WTC11 (cell line): ENCODE measurements around the gene PPP4R2. TPM values are rescaled to one million over a fixed set of nuclear protein-coding genes. Genes with fewer than 3 reads are reported as not detected.
"Not testable (repeated sequence)": the region's sequence is repeated elsewhere in the genome, so short reads cannot be mapped to it uniquely, and the experiment has no call there.

Source experiments
- ATAC-seq: fragments of 200-7000 bp; cut with Tn5 transposase; 2 replicates; pipeline ENCODE4 v1.10.0; 2021; ENCODE audit warnings: mild to moderate bottlenecking, moderate library complexity
- CTCF ChIA-PET: fragments of 300-600 bp; sonication (Branson Sonifier 250); formaldehyde crosslinking; loops from one replicate; lab custom pipeline; 2021; ENCODE audit warnings: antibody characterized with exemption; lab: Charles Lee
- POLR2A ChIA-PET: fragments of 350-600 bp; sonication (Branson Sonifier 250); formaldehyde crosslinking; loops from one replicate; lab custom pipeline; 2021; ENCODE audit warnings: antibody characterized with exemption; lab: Charles Lee
- DNase-seq: peaks from one replicate; pipeline ENCODE4 v3.0.0; 2021; ENCODE audit warnings: low spot score
- H3K27ac Mint-ChIP-seq: 2 replicates; pipeline ENCODE4 v1.8.0; 2021; ENCODE audit warnings: mixed read lengths
- H3K27me3 Mint-ChIP-seq: 2 replicates; pipeline ENCODE4 v1.8.0; 2021; ENCODE audit warnings: low read depth, mild to moderate bottlenecking, moderate library complexity, mixed read lengths
- H3K36me3 Mint-ChIP-seq: 2 replicates; pipeline ENCODE4 v1.8.0; 2021; ENCODE audit warnings: mixed read lengths
- H3K4me1 Mint-ChIP-seq: 2 replicates; pipeline ENCODE4 v1.8.0; 2022; ENCODE audit warnings: mixed read lengths
- H3K4me3 Mint-ChIP-seq: 2 replicates; pipeline ENCODE4 v1.8.0; 2021; ENCODE audit warnings: mild to moderate bottlenecking, moderate library complexity, mixed read lengths
- H3K9me3 Mint-ChIP-seq: 2 replicates; pipeline ENCODE4 v1.8.0; 2021; ENCODE audit warnings: mixed read lengths
- ATF1 ChIP-seq: sonication (generic); formaldehyde crosslinking; IDR thresholded peaks from 2 replicates; pipeline ENCODE4 v1.8.1; 2023; ENCODE audit warnings: mild to moderate bottlenecking, moderate library complexity, missing genetic modification reagents
- ETV6 ChIP-seq: sonication (generic); formaldehyde crosslinking; IDR thresholded peaks from 2 replicates; pipeline ENCODE4 v1.8.1; 2022; ENCODE audit warnings: mild to moderate bottlenecking, missing genetic modification reagents
- FOXP1 ChIP-seq: sonication (generic); formaldehyde crosslinking; IDR thresholded peaks from 2 replicates; pipeline ENCODE4 v1.8.0; 2022; ENCODE audit warnings: missing genetic modification reagents, mild to moderate bottlenecking, moderate library complexity, borderline replicate concordance
- GABPB1 ChIP-seq: sonication (generic); formaldehyde crosslinking; IDR thresholded peaks from 2 replicates; pipeline ENCODE4 v1.8.1; 2023; ENCODE audit warnings: mild to moderate bottlenecking, missing genetic modification reagents
- GRHL2 ChIP-seq: fragments of 250-450 bp; sonication (Bioruptor Pico); IDR thresholded peaks from 2 replicates; pipeline ENCODE4 v1.8.0; 2022; ENCODE audit warnings: mild to moderate bottlenecking, moderate library complexity; ENCODE audit not compliant: insufficient replicate concordance, severe bottlenecking
- NR3C1 ChIP-seq: sonication (generic); formaldehyde crosslinking; conservative IDR thresholded peaks from 2 replicates; pipeline ENCODE4 v1.8.1; 2023; ENCODE audit warnings: low read depth, mild to moderate bottlenecking, missing genetic modification reagents
- SMAD3 ChIP-seq: sonication (generic); formaldehyde crosslinking; IDR thresholded peaks from 2 replicates; pipeline ENCODE4 v1.8.0; 2022; ENCODE audit warnings: missing genetic modification reagents, mild to moderate bottlenecking, borderline replicate concordance
- SMAD4 ChIP-seq: sonication (generic); formaldehyde crosslinking; IDR thresholded peaks from 2 replicates; pipeline ENCODE4 v1.8.0; 2022; ENCODE audit warnings: mild to moderate bottlenecking, missing genetic modification reagents
- TCF7 ChIP-seq: sonication (generic); formaldehyde crosslinking; IDR thresholded peaks from 2 replicates; pipeline ENCODE4 v1.8.0; 2022; ENCODE audit warnings: mild to moderate bottlenecking, low read depth, missing genetic modification reagents, moderate library complexity
- ZNF121 ChIP-seq: sonication (generic); formaldehyde crosslinking; IDR thresholded peaks from 2 replicates; pipeline ENCODE4 v1.8.0; 2023; ENCODE audit warnings: missing genetic modification reagents
- ZNF232 ChIP-seq: sonication (generic); formaldehyde crosslinking; IDR thresholded peaks from 2 replicates; pipeline ENCODE4 v1.8.0; 2022; ENCODE audit warnings: mild to moderate bottlenecking, missing genetic modification reagents
- ZNF423 ChIP-seq: fragments of 250-450 bp; sonication (Bioruptor Pico); IDR thresholded peaks from 2 replicates; pipeline ENCODE4 v2.1.2; 2022; ENCODE audit warnings: mild to moderate bottlenecking, moderate library complexity
- total RNA-seq: library from RNA; stranded (reverse); gene quantifications from 3 replicates; pipeline ENCODE4 v1.2.3, GENCODE V29; 2021
- TF ChIP-seq, protein P1 (sequence below): sonication (generic); formaldehyde crosslinking; IDR thresholded peaks from 2 replicates; pipeline ENCODE4 v1.8.1; 2023; ENCODE audit warnings: mild to moderate bottlenecking, missing genetic modification reagents
- TF ChIP-seq, protein P2 (sequence below): sonication (generic); formaldehyde crosslinking; IDR thresholded peaks from 2 replicates; pipeline ENCODE4 v1.8.1; 2023; ENCODE audit warnings: mild to moderate bottlenecking, missing genetic modification reagents
- TF ChIP-seq, protein P3 (sequence below): sonication (generic); formaldehyde crosslinking; IDR thresholded peaks from 2 replicates; pipeline ENCODE4 v1.8.1; 2022; ENCODE audit warnings: mild to moderate bottlenecking, moderate library complexity, missing genetic modification reagents
- TF ChIP-seq, protein P4 (sequence below): sonication (generic); formaldehyde crosslinking; IDR thresholded peaks from 2 replicates; pipeline ENCODE4 v1.8.1; 2022; ENCODE audit warnings: low read depth, missing genetic modification reagents, borderline replicate concordance
- TF ChIP-seq, protein P5 (sequence below): sonication (generic); formaldehyde crosslinking; IDR thresholded peaks from 2 replicates; pipeline ENCODE4 v1.8.0; 2023; ENCODE audit warnings: mild to moderate bottlenecking, missing genetic modification reagents
- TF ChIP-seq, protein P6 (sequence below): fragments of 250-450 bp; sonication (Bioruptor Pico); IDR thresholded peaks from 2 replicates; pipeline ENCODE4 v1.9.0; 2021; ENCODE audit warnings: mild to moderate bottlenecking

The PPP4R2 gene
- total RNA-seq, 1 experiment from 2014 or later, result 78.1 TPM

DNA sequence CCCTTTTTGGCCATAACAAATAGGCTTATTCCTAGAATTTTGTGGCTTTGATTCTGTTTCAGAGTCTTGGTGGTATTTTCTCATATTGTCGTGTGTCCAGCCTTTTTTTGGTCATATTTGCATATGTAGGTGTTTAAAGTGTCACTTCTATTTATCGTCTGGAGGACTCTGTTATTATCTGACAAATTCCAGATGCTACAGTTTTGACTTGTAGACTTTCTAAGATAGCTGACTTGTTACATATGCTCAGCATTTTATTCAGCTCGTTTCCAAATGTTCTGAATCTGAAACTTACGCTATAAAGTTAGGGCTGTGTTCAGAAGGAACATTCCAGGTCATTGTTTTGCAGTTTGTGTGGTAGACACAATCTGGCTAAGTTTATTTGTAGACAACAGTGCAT, 1.9 kb downstream of the PPP4R2 start (continued):
- TF ChIP-seq ZNF232 (CRISPR knock-in tag) (no peak), TCF7 (CRISPR knock-in tag) (no peak)
- TF ChIP-seq, protein P1, sequence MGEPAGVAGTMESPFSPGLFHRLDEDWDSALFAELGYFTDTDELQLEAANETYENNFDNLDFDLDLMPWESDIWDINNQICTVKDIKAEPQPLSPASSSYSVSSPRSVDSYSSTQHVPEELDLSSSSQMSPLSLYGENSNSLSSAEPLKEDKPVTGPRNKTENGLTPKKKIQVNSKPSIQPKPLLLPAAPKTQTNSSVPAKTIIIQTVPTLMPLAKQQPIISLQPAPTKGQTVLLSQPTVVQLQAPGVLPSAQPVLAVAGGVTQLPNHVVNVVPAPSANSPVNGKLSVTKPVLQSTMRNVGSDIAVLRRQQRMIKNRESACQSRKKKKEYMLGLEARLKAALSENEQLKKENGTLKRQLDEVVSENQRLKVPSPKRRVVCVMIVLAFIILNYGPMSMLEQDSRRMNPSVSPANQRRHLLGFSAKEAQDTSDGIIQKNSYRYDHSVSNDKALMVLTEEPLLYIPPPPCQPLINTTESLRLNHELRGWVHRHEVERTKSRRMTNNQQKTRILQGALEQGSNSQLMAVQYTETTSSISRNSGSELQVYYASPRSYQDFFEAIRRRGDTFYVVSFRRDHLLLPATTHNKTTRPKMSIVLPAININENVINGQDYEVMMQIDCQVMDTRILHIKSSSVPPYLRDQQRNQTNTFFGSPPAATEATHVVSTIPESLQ (CRISPR knock-in tag), result no peak

DNA sequence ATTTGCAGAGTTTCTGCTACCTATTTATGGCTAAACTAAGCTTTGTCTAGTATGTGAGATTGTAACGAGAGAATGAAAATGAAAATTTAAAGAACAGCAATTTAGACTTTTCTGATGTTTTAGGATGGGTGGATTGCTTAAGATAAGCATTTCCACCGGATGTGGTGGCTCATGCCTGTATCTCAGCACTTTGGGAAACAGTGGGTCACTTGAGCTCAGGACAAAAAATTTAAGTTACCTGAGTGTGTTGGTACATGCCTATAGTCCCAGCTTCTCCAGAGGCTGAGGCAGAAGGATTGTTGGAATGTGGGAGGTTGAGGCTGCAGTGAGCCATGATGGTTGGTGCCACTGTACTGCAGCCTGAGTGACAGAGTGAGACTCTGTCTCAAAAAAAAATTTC, 3.3 kb downstream of the PPP4R2 start:
- no peaks in the 10 kb centered on the region for H3K9me3 Mint-ChIP-seq
- peak overlapping the region; percentile 85; the same call in 1 of the 2 replicates for H3K27ac Mint-ChIP-seq
- peak overlapping the region; percentile 52 for H3K4me3 Mint-ChIP-seq
- no peak for DNase-seq
- H3K4me1 Mint-ChIP-seq, result peaks cover 45% of the 10 kb centered on the region
- no peaks in the 10 kb centered on the region for H3K27me3 Mint-ChIP-seq
- H3K36me3 Mint-ChIP-seq, result peaks cover 50% of the 10 kb centered on the region
- POLR2A ChIA-PET, result no interaction called here
- CTCF ChIA-PET, result interaction anchor here (0.8 to 1.1 kb wide), 2 partner anchors 107 to 149 kb away, joined by 3 to 4 read pairs; no protein-coding TSS in a partner anchor
- no peak for TF ChIP-seq GRHL2 (CRISPR knock-in tag)
- no peak for ATAC-seq

DNA sequence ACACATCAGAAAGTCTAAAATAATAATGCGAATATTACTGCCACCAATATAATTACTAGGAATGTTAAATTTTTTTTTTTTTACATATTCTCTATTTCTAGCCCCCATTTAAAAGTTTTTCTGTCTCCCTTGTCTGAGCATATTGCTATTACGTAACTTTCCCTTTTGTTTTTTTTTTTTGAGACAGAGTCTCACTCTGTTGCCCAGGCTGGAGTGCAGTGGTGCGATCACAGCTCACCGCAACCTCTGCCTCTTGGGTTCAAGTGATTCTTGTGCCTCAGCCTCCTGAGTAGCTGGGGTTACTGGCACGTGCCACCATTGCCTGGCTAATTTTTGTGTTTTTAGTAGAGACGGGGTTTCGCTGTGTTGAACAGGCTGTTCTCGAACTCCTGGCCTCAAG, 6.4 kb downstream of the PPP4R2 start:
- H3K36me3 Mint-ChIP-seq, result peaks cover 62% of the 10 kb centered on the region
- POLR2A ChIA-PET, result interaction anchor here (0.7 to 1.0 kb wide), 2 partner anchors 20 to 674 kb away, joined by 3 to 4 read pairs; no protein-coding TSS in a partner anchor
- H3K4me1 Mint-ChIP-seq, result peaks cover 44% of the 10 kb centered on the region
- not testable (repeated sequence) for H3K27me3 Mint-ChIP-seq, ATAC-seq, DNase-seq, H3K4me3 Mint-ChIP-seq, H3K9me3 Mint-ChIP-seq
- peak overlapping the region; percentile 83; the same call in 1 of the 2 replicates for H3K27ac Mint-ChIP-seq
- CTCF ChIA-PET, result interaction anchor here (0.6 to 1.1 kb wide), 2 partner anchors 33 to 36 kb away, joined by 3 to 4 read pairs; no protein-coding TSS in a partner anchor
- peak; percentile 46; the same call in 1 of the 2 replicates for TF ChIP-seq ZNF121 (CRISPR knock-in tag)
- TF ChIP-seq, all 79 proteins: peak for 1; not testable (repeated sequence) for 78

DNA sequence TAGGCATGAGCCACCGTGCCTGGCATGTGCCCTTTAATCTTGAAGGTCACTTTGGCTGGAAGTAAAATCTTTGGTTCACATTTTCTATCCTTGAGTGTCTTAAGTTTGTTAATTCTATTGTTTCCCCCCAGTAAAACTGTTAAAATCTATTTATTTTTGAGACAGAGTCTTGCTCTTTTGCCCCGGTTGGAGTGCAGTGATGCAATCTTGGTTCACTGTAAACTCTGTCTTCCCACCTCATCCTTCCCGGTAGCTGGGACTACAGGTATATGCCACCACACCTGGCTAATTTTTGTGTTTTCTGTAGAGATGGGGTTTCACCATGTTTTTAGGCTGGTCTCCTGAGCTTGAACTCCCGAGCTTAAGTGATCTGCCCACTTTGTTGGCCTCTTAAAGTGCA, 7.7 kb downstream of the PPP4R2 start:
- H3K4me3 Mint-ChIP-seq, result no peak overlapping the region
- CTCF ChIA-PET, result interaction anchor here (1.0 kb wide), 1 partner anchor 52 kb away, joined by 3 read pairs; no protein-coding TSS in a partner anchor
- H3K9me3 Mint-ChIP-seq, result no peaks in the 10 kb centered on the region

More for the DNA sequence above, 7.7 kb downstream of the PPP4R2 start:
- peak overlapping the region; percentile 76; the same call in 1 of the 2 replicates for H3K27ac Mint-ChIP-seq
- ATAC-seq (no peak), DNase-seq (no peak)
- H3K36me3 Mint-ChIP-seq, result peaks cover 51% of the 10 kb centered on the region
- no peak for TF ChIP-seq ZNF121 (CRISPR knock-in tag)
- no peak for TF ChIP-seq SMAD3 (CRISPR knock-in tag)
- TF ChIP-seq, protein P2, sequence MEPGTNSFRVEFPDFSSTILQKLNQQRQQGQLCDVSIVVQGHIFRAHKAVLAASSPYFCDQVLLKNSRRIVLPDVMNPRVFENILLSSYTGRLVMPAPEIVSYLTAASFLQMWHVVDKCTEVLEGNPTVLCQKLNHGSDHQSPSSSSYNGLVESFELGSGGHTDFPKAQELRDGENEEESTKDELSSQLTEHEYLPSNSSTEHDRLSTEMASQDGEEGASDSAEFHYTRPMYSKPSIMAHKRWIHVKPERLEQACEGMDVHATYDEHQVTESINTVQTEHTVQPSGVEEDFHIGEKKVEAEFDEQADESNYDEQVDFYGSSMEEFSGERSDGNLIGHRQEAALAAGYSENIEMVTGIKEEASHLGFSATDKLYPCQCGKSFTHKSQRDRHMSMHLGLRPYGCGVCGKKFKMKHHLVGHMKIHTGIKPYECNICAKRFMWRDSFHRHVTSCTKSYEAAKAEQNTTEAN (CRISPR knock-in tag), result no peak
- no peak for TF ChIP-seq GABPB1 (CRISPR knock-in tag)
- no peak for TF ChIP-seq SMAD4 (CRISPR knock-in tag)
- TF ChIP-seq ETV6 (CRISPR knock-in tag), result no peak
- no peak for TF ChIP-seq NR3C1 (CRISPR knock-in tag)
- TF ChIP-seq, protein P3, sequence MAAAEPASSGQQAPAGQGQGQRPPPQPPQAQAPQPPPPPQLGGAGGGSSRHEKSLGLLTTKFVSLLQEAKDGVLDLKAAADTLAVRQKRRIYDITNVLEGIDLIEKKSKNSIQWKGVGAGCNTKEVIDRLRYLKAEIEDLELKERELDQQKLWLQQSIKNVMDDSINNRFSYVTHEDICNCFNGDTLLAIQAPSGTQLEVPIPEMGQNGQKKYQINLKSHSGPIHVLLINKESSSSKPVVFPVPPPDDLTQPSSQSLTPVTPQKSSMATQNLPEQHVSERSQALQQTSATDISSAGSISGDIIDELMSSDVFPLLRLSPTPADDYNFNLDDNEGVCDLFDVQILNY (CRISPR knock-in tag), result no peak
- TF ChIP-seq ZNF423 (CRISPR knock-in tag), result no peak
- TF ChIP-seq, protein P4, sequence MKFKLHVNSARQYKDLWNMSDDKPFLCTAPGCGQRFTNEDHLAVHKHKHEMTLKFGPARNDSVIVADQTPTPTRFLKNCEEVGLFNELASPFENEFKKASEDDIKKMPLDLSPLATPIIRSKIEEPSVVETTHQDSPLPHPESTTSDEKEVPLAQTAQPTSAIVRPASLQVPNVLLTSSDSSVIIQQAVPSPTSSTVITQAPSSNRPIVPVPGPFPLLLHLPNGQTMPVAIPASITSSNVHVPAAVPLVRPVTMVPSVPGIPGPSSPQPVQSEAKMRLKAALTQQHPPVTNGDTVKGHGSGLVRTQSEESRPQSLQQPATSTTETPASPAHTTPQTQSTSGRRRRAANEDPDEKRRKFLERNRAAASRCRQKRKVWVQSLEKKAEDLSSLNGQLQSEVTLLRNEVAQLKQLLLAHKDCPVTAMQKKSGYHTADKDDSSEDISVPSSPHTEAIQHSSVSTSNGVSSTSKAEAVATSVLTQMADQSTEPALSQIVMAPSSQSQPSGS, result no peak
- no peak for TF ChIP-seq FOXP1 (CRISPR knock-in tag)
- no peak for TF ChIP-seq ATF1 (CRISPR knock-in tag)
- TF ChIP-seq, protein P5, sequence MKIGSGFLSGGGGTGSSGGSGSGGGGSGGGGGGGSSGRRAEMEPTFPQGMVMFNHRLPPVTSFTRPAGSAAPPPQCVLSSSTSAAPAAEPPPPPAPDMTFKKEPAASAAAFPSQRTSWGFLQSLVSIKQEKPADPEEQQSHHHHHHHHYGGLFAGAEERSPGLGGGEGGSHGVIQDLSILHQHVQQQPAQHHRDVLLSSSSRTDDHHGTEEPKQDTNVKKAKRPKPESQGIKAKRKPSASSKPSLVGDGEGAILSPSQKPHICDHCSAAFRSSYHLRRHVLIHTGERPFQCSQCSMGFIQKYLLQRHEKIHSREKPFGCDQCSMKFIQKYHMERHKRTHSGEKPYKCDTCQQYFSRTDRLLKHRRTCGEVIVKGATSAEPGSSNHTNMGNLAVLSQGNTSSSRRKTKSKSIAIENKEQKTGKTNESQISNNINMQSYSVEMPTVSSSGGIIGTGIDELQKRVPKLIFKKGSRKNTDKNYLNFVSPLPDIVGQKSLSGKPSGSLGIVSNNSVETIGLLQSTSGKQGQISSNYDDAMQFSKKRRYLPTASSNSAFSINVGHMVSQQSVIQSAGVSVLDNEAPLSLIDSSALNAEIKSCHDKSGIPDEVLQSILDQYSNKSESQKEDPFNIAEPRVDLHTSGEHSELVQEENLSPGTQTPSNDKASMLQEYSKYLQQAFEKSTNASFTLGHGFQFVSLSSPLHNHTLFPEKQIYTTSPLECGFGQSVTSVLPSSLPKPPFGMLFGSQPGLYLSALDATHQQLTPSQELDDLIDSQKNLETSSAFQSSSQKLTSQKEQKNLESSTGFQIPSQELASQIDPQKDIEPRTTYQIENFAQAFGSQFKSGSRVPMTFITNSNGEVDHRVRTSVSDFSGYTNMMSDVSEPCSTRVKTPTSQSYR (CRISPR knock-in tag), result no peak
- TF ChIP-seq, protein P6, sequence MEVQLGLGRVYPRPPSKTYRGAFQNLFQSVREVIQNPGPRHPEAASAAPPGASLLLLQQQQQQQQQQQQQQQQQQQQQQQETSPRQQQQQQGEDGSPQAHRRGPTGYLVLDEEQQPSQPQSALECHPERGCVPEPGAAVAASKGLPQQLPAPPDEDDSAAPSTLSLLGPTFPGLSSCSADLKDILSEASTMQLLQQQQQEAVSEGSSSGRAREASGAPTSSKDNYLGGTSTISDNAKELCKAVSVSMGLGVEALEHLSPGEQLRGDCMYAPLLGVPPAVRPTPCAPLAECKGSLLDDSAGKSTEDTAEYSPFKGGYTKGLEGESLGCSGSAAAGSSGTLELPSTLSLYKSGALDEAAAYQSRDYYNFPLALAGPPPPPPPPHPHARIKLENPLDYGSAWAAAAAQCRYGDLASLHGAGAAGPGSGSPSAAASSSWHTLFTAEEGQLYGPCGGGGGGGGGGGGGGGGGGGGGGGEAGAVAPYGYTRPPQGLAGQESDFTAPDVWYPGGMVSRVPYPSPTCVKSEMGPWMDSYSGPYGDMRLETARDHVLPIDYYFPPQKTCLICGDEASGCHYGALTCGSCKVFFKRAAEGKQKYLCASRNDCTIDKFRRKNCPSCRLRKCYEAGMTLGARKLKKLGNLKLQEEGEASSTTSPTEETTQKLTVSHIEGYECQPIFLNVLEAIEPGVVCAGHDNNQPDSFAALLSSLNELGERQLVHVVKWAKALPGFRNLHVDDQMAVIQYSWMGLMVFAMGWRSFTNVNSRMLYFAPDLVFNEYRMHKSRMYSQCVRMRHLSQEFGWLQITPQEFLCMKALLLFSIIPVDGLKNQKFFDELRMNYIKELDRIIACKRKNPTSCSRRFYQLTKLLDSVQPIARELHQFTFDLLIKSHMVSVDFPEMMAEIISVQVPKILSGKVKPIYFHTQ, result no peak
- H3K4me1 Mint-ChIP-seq, result peaks cover 46% of the 10 kb centered on the region
- POLR2A ChIA-PET, result no interaction called here
- H3K27me3 Mint-ChIP-seq, result no peaks in the 10 kb centered on the region
